Gastrocnemius medialis (tissue), 4 donors: ENCODE results near the gene DIPK1A.

Source experiments
- POLR2A ChIP-seq, 2 donors: fragments of 450-650 bp; IDR thresholded peaks; one replicate each; pipeline ENCODE4 v1.6.1; 2017; ENCODE audit warnings: antibody characterized with exemption in 2 of 2, mild to moderate bottlenecking in 2 of 2, moderate library complexity in 2 of 2
- TF ChIP-seq, protein P1 (sequence below), 5 experiments: fragments of 450-650 bp in 3 of 5; fragments of 200-600 bp in 2 of 5; sonication (generic) in 2 of 5; IDR thresholded peaks in 4 of 5; conservative IDR thresholded peaks in 1 of 5; 1 replicate in 4 of 5; 2 replicates in 1 of 5; pipeline ENCODE4 v1.5.1; 2016 to 2019; ENCODE audit warnings: antibody characterized with exemption in 5 of 5, mild to moderate bottlenecking in 3 of 5, moderate library complexity in 3 of 5

GRCh38 chr1:92958203-92958970 is 2.9 kb downstream of the DIPK1A start:
- TF ChIP-seq, protein P1, sequence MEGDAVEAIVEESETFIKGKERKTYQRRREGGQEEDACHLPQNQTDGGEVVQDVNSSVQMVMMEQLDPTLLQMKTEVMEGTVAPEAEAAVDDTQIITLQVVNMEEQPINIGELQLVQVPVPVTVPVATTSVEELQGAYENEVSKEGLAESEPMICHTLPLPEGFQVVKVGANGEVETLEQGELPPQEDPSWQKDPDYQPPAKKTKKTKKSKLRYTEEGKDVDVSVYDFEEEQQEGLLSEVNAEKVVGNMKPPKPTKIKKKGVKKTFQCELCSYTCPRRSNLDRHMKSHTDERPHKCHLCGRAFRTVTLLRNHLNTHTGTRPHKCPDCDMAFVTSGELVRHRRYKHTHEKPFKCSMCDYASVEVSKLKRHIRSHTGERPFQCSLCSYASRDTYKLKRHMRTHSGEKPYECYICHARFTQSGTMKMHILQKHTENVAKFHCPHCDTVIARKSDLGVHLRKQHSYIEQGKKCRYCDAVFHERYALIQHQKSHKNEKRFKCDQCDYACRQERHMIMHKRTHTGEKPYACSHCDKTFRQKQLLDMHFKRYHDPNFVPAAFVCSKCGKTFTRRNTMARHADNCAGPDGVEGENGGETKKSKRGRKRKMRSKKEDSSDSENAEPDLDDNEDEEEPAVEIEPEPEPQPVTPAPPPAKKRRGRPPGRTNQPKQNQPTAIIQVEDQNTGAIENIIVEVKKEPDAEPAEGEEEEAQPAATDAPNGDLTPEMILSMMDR (IDR thresholded peaks at IDR 0.05 in 4 of 5, conservative IDR thresholded peaks at IDR 0.05 in 1 of 5) = no peak
- no peak for TF ChIP-seq POLR2A (IDR thresholded peaks at IDR 0.05)
